ENCODE measurements around the gene ATRN.

GRCh38 chr20:3452136-3452535, 18.7 kb upstream of the ATRN start:
- no peak for TF ChIP-seq CTCF (IDR thresholded peaks at IDR 0.05; ENCODE audit: borderline replicate concordance, extremely low read depth, low read length, poor library complexity, severe bottlenecking)
- no peak for TF ChIP-seq EZH2 (IDR thresholded peaks at IDR 0.05; ENCODE audit: borderline replicate concordance, low read depth, low read length, severe bottlenecking)
